Spleen (tissue), 11 donors: ENCODE data around the gene CBR1. TPM values are rescaled to one million over a fixed set of nuclear protein-coding genes. Genes with fewer than 3 reads are reported as not detected.

ENCODE experiments used
- DNase-seq: peaks from one replicate; pipeline ENCODE4 v3.0.0-alpha.2; 2020
- H3K27ac ChIP-seq, 8 donors: fragments of 200-600 bp; sonication (generic) in 7 of 8; 1 replicate in 4 of 8; 2 replicates in 4 of 8; pipeline versions ENCODE4 v1.5.0 to v1.8.0; 2016 to 2021; ENCODE audit warnings: inconsistent platforms in 4 of 8, mild to moderate bottlenecking in 4 of 8, moderate library complexity in 1 of 8
- H3K27me3 ChIP-seq, 7 donors: fragments of 200-600 bp; sonication (generic) in 6 of 7; replicated peaks in 1 of 7; 1 replicate in 4 of 7; 2 replicates in 3 of 7; pipeline versions ENCODE4 v1.5.0 to v1.8.0; 2016 to 2021; ENCODE audit warnings: inconsistent platforms in 3 of 7, mild to moderate bottlenecking in 1 of 7
- H3K36me3 ChIP-seq, 6 donors: fragments of 200-600 bp; sonication (generic) in 5 of 6; 1 replicate in 4 of 6; 2 replicates in 2 of 6; pipeline versions ENCODE4 v1.5.0 to v1.8.0; 2016 to 2021; ENCODE audit warnings: inconsistent platforms in 2 of 6
- H3K4me1 ChIP-seq, 6 donors: fragments of 200-600 bp; sonication (generic) in 5 of 6; 1 replicate in 3 of 6; 2 replicates in 3 of 6; pipeline versions ENCODE4 v1.5.0 to v1.8.0; 2016 to 2021; ENCODE audit warnings: inconsistent platforms in 3 of 6
- H3K4me3 ChIP-seq, 8 donors: fragments of 200-600 bp; sonication (generic) in 7 of 8; 1 replicate in 4 of 8; 2 replicates in 4 of 8; pipeline versions ENCODE4 v1.5.0 to v1.8.0; 2016 to 2021; ENCODE audit warnings: inconsistent platforms in 4 of 8, mild to moderate bottlenecking in 4 of 8, moderate library complexity in 2 of 8
- H3K9me3 ChIP-seq, 8 donors: fragments of 200-600 bp; sonication (generic) in 7 of 8; 1 replicate in 4 of 8; 2 replicates in 4 of 8; pipeline versions ENCODE4 v1.5.0 to v1.8.0; 2016 to 2021; ENCODE audit warnings: inconsistent platforms in 4 of 8
- CTCF ChIP-seq, 11 experiments: fragments of 200-600 bp in 7 of 11; fragments of 450-650 bp in 4 of 11; sonication (generic) in 4 of 11; IDR thresholded peaks in 8 of 11; conservative IDR thresholded peaks in 3 of 11; 1 replicate in 7 of 11; 2 replicates in 4 of 11; pipeline versions ENCODE4 v1.4.0 to v1.8.0; 2016 to 2021; ENCODE audit warnings: antibody characterized with exemption in 11 of 11, inconsistent platforms in 4 of 11, mild to moderate bottlenecking in 1 of 11
- POLR2A ChIP-seq, 3 donors: fragments of 450-650 bp; IDR thresholded peaks; one replicate each; pipeline ENCODE4 v1.5.1; 2017; ENCODE audit warnings: antibody characterized with exemption in 3 of 3, mild to moderate bottlenecking in 1 of 3
- POLR2AphosphoS5 ChIP-seq, 3 donors: sonication (generic); formaldehyde crosslinking; IDR thresholded peaks; one replicate each; pipeline ENCODE4 v1.5.1; 2017; ENCODE audit warnings: antibody characterized with exemption in 3 of 3
- WGBS, 5 donors: extraction: QIAGEN DNeasy Blood & Tissue Kit in 3 of 5; methylation state at CpG; one replicate each; pipeline versions ENCODE4 v1.1.5 to v1.1.7; 2013 to 2018; 5-methylcytosine and 5-hydroxymethylcytosine counted together
- intact Hi-C: fragments of 100-400 bp; cut with DNase I; formaldehyde crosslinking; loops from one replicate; pipeline ENCODE4 v1.15.0; 2023; ENCODE audit warnings: low total_unique reads
- polyA plus RNA-seq, 3 donors: library from polyadenylated mRNA; stranded (reverse); fragments of 200-250 nt; gene quantifications; one replicate each; pipeline ENCODE4 v1.2.1, GENCODE V29; 2013
- total RNA-seq, 7 donors: library from RNA; depleted of rRNA in 3 of 7; stranded (reverse); fragments of >200 nt in 3 of 7; fragmentation: NEBNext Ultra II Directional in 4 of 7; extraction: Animal tissue kit (Norgen Biotek cat#: 25700) in 4 of 7; gene quantifications; one replicate each; pipeline versions ENCODE4 v1.1.0 to v1.2.1, GENCODE V29; 2016 to 2021
- donor health status: healthy with polysubstance abuse.
- donor health status: DM: no; HTN: no; CAD: no; lungs with moderate emphysema.
- donor health status: DM: no; HTN: no; CAD: no.
- donor health status: Bipolar disorder and iron deficiency.
- donor health status: healthy.
- donor health status: DM: no; HTN: no; CAD: no.
- donor health status: DM: yes; HTN: yes; CAD: no.

Gene CBR1
- total and polyA plus RNA-seq, 10 donors: 30.7 to 128 (median 45.5) TPM

- Histone ChIP-seq H3K4me1 (peaks cover 0 to 39% (median 14%) of the 10 kb centered on the region in 6 donors), H3K27ac (peak overlapping the region in 6 of 8 donors; percentile 29 to 82 (median 64)), H3K4me3 (peak overlapping the region in 1 of 8 donors; percentile 41), H3K27me3 (no peaks in the 10 kb centered on the region), H3K9me3 (no peaks in the 10 kb centered on the region), H3K36me3 (no peaks in the 10 kb centered on the region)
- no peak for DNase-seq
- TF ChIP-seq POLR2AphosphoS5 (IDR thresholded peaks at IDR 0.05) (no peak), CTCF (IDR thresholded peaks at IDR 0.05 in 8 of 11, conservative IDR thresholded peaks at IDR 0.05 in 3 of 11) (no peak), POLR2A (IDR thresholded peaks at IDR 0.05) (no peak)
- intact Hi-C loops: no loop called here
- 59 to 67% (median 66%) methylated on average over 14 of the region's 14 CpGs for WGBS, 5 donors
These were observed 9.3 kb downstream of the CBR1 start for GRCh38 chr21:36079010-36079649.

GRCh38 chr21:36079671-36080070, 9.8 kb downstream of the CBR1 start:
- H3K9me3 ChIP-seq: no peaks in the 10 kb centered on the region
- no peak for DNase-seq
- H3K4me3 ChIP-seq: no peak overlapping the region
- 67 to 84% (median 70%) methylated on average over 8 of the region's 8 CpGs for WGBS, 5 donors
- peaks cover 0 to 33% (median 14%) of the 10 kb centered on the region in 6 donors for H3K4me1 ChIP-seq
- H3K27me3 ChIP-seq: no peaks in the 10 kb centered on the region
- peak overlapping the region in 5 of 8 donors; percentile 58 to 82 (median 66) for H3K27ac ChIP-seq
- no peak for TF ChIP-seq POLR2A (IDR thresholded peaks at IDR 0.05)
- H3K36me3 ChIP-seq: no peaks in the 10 kb centered on the region
- intact Hi-C loops: no loop called here

- Histone ChIP-seq H3K9me3 (no peaks in the 10 kb centered on the region), H3K4me3 (no peak overlapping the region), H3K4me1 (peaks cover 0 to 33% (median 14%) of the 10 kb centered on the region in 6 donors), H3K36me3 (no peaks in the 10 kb centered on the region), H3K27me3 (no peaks in the 10 kb centered on the region), H3K27ac (no peak overlapping the region)
- intact Hi-C loops: no loop called here
- 85 to 96% (median 93%) methylated on average over 1 of the region's 1 CpG for WGBS, 5 donors
- DNase-seq: no peak
- TF ChIP-seq POLR2AphosphoS5 (IDR thresholded peaks at IDR 0.05): no peak
- no peak for TF ChIP-seq POLR2A (IDR thresholded peaks at IDR 0.05)
- no peak for TF ChIP-seq CTCF (IDR thresholded peaks at IDR 0.05 in 8 of 11, conservative IDR thresholded peaks at IDR 0.05 in 3 of 11)
These were observed 10.6 kb downstream of the CBR1 start for GRCh38 chr21:36080386-36080785.

GRCh38 chr21:36082237-36082664, 12.4 kb downstream of the CBR1 start:
- intact Hi-C loops: no loop called here
- DNase-seq: no peak
- Histone ChIP-seq H3K4me3 (no peak overlapping the region), H3K4me1 (peaks cover 0 to 25% (median 13%) of the 10 kb centered on the region in 6 donors), H3K36me3 (no peaks in the 10 kb centered on the region), H3K27ac (no peak overlapping the region), H3K9me3 (no peaks in the 10 kb centered on the region), H3K27me3 (no peaks in the 10 kb centered on the region)
- 74 to 89% (median 88%) methylated on average over 3 of the region's 3 CpGs for WGBS, 5 donors
- TF ChIP-seq POLR2AphosphoS5 (IDR thresholded peaks at IDR 0.05) (no peak), POLR2A (IDR thresholded peaks at IDR 0.05) (no peak), CTCF (IDR thresholded peaks at IDR 0.05 in 8 of 11, conservative IDR thresholded peaks at IDR 0.05 in 3 of 11) (no peak)
